Lung microvascular endothelial cell (primary cell): ENCODE data around the gene PPIH. TPM values are rescaled to one million over a fixed set of nuclear protein-coding genes. Genes with fewer than 3 reads are reported as not detected.

Source experiments
- total RNA-seq: library from RNA; depleted of rRNA; stranded (reverse); fragments of >200 nt; gene quantifications from 2 replicates; pipeline ENCODE4 v1.2.1, GENCODE V29; 2014

The PPIH gene
- total RNA-seq, 1 donor from 2014 or later = 12.3 TPM

Other genes starting within 250 kb of the PPIH start
- 0.22 and 0.60 TPM in 2 replicates for gene ZMYND12, start 202.4 kb upstream of the PPIH start, total RNA-seq
- gene PPCS, start 201.9 kb upstream of the PPIH start, total RNA-seq = 27.8 and 28.3 TPM in 2 replicates
- 0.22 and 0.40 TPM in 2 replicates for gene CCDC30, start 195.1 kb upstream of the PPIH start, total RNA-seq
- gene YBX1, start 24.0 kb downstream of the PPIH start, total RNA-seq = 453 and 456 TPM in 2 replicates
- not detected in 2 replicates for gene CLDN19, start 81.8 kb downstream of the PPIH start, total RNA-seq
- gene P3H1, start 108.6 kb downstream of the PPIH start, total RNA-seq = 68.0 and 69.8 TPM in 2 replicates
- gene C1orf50, start 108.8 kb downstream of the PPIH start, total RNA-seq = 3.1 and 3.8 TPM in 2 replicates
- not detected in 2 replicates for gene TMEM269, start 126.6 kb downstream of the PPIH start, total RNA-seq
- gene ERMAP, start 158.7 kb downstream of the PPIH start, total RNA-seq = 6.1 and 7.1 TPM in 2 replicates
- gene SVBP, start 159.0 kb downstream of the PPIH start, total RNA-seq = 18.7 and 20.0 TPM in 2 replicates
- gene ZNF691, start 188.2 kb downstream of the PPIH start, total RNA-seq = 4.6 and 8.1 TPM in 2 replicates